Esophagus (tissue), 2 donors: ENCODE measurements around the gene OSBPL5. TPM values are rescaled to one million over a fixed set of nuclear protein-coding genes. Genes with fewer than 3 reads are reported as not detected.
A peak's percentile ranks its signal among the peaks of the same experiment; 100 is the strongest.

Experiments
- H3K27ac ChIP-seq, 2 donors: one replicate each; pipeline ENCODE4 v1.5.1; 2013; ENCODE audit warnings: low read depth in 2 of 2, mild to moderate bottlenecking in 2 of 2, inconsistent platforms in 1 of 2, low read length in 1 of 2, moderate library complexity in 1 of 2
- H3K27me3 ChIP-seq, 2 donors: one replicate each; pipeline ENCODE4 v1.6.1; 2013; ENCODE audit warnings: low read length in 2 of 2, control low read depth in 1 of 2, mild to moderate bottlenecking in 1 of 2; ENCODE audit not compliant: insufficient read depth in 2 of 2, control insufficient read depth in 1 of 2
- H3K36me3 ChIP-seq, 2 donors: one replicate each; pipeline ENCODE4 v1.6.1; 2013; ENCODE audit warnings: low read length in 1 of 2; ENCODE audit not compliant: control insufficient read depth in 2 of 2, insufficient read depth in 2 of 2
- H3K4me1 ChIP-seq, 2 donors: one replicate each; pipeline ENCODE4 v1.6.1; 2013; ENCODE audit warnings: low read length in 1 of 2; ENCODE audit not compliant: control insufficient read depth in 2 of 2, insufficient read depth in 2 of 2
- H3K4me3 ChIP-seq, 2 donors: one replicate each; pipeline ENCODE4 v1.5.1; 2013; ENCODE audit warnings: low read length in 2 of 2, mild to moderate bottlenecking in 2 of 2, low read depth in 1 of 2, moderate library complexity in 1 of 2
- H3K9me3 ChIP-seq, 2 donors: one replicate each; pipeline ENCODE4 v1.6.1; 2013; ENCODE audit warnings: mild to moderate bottlenecking in 2 of 2, low read depth in 1 of 2, low read length in 1 of 2, moderate library complexity in 1 of 2; ENCODE audit not compliant: control insufficient read depth in 2 of 2, insufficient read depth in 1 of 2
- WGBS, 2 donors: extraction: QIAGEN DNeasy Blood & Tissue Kit; methylation state at CpG; one replicate each; pipeline ENCODE4 v1.1.7; 2013; 5-methylcytosine and 5-hydroxymethylcytosine counted together
- polyA plus RNA-seq, 2 donors: library from polyadenylated mRNA; stranded (reverse); fragments of 200-250 nt; gene quantifications; one replicate each; pipeline ENCODE4 v1.2.3, GENCODE V29; 2013
- donor health status: healthy with polysubstance abuse.
- donor health status: Bipolar disorder and iron deficiency.

OSBPL5 gene
- polyA plus RNA-seq, 2 donors = 10.4 to 12.6 TPM

GRCh38 chr11:3135481-3136440 lies 29.3 kb downstream of the OSBPL5 start:
- H3K4me1 ChIP-seq = peaks cover 3 to 21% of the 10 kb centered on the region in 2 donors
- H3K27ac ChIP-seq = no peak overlapping the region
- no peaks in the 10 kb centered on the region for H3K27me3 ChIP-seq
- 71 to 77% methylated on average over 15 of the region's 15 CpGs for WGBS, 2 donors
- no peak overlapping the region for H3K4me3 ChIP-seq
- H3K9me3 ChIP-seq = no peaks in the 10 kb centered on the region
- H3K36me3 ChIP-seq = no peaks in the 10 kb centered on the region

GRCh38 chr11:3134651-3135480 lies 30.2 kb downstream of the OSBPL5 start:
- no peaks in the 10 kb centered on the region for H3K9me3 ChIP-seq
- no peaks in the 10 kb centered on the region for H3K36me3 ChIP-seq
- H3K27me3 ChIP-seq = no peaks in the 10 kb centered on the region
- 78 to 83% methylated on average over 24 to 27 of the region's 27 CpGs for WGBS, 2 donors
- H3K4me3 ChIP-seq = no peak overlapping the region
- peaks cover 9 to 20% of the 10 kb centered on the region in 2 donors for H3K4me1 ChIP-seq
- no peak overlapping the region for H3K27ac ChIP-seq

DNA sequence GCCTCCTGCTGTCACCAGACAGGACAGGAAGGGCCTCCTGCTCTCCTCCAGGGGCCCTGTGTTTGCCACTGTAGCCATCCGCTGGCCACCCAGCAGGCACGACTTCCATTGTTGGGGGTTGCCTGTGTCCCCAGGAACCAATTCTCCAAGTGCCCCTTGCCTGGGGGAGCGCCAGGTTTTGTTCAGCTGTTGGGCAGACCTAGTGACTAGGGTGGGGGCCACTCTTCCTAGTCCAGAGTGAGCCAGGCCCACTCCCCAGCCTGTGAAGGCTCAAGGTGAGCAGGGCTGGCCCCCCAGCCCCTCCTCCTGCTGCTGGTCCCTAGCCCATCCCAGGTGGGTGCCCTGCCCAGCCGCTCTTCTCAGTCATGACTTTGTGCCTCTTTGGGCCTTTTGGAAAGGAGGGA lies 30.9 kb downstream of the OSBPL5 start:
- Histone ChIP-seq H3K9me3 (no peaks in the 10 kb centered on the region), H3K4me1 (peaks cover 11 to 16% of the 10 kb centered on the region in 2 donors), H3K27ac (no peak overlapping the region), H3K4me3 (no peak overlapping the region), H3K27me3 (no peaks in the 10 kb centered on the region), H3K36me3 (no peaks in the 10 kb centered on the region)
- WGBS, 2 donors = 73% methylated on average over 4 of the region's 4 CpGs

DNA sequence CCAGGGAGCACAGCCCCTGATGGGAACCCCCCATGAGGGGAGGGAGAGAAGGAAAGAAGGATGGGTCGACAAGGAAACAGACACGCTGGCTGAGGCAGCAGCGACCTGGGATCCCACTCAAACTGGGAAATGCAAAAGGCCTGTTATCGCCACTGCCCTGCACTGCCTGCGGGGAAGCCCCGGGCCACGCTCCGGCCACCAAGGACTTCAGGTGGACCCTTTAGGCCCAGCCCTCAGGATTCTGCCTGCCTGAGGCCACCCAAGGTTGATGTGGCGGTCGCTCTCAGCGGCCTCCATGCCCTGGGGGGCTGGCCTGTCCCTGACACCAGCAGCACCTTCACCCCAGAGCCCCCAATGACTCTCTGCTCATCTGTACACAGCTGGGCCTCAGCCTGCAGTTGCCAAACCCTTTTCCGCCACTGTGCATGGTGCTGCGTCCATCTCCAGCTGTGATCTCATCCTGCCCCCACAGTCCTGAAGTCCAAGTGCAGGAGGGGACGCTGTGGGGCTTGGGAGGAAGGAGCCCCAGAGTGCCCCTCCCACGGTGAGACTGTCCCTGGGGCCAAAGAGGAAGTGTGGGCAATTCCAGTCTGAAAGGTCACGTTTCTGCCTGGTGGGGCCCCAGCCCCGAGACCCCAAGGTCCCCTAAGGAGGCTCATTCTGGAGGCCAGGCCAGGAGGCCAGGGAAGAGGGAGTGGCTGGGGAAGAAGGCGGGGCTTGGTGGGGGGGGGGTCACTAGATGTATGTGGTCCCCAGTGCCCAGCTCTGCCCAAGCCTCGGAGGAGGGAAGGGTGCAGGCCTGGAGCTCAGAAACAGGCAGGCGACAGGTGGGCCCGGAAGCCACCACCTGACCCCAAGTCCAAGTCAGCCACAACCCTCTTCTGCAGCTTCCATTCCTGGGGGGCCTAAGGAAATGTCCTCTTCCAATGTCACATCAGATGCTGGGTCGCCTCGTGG lies 31.6 kb downstream of the OSBPL5 start:
- peaks cover 11% of the 10 kb centered on the region in 2 donors for H3K4me1 ChIP-seq
- H3K4me3 ChIP-seq = no peak overlapping the region
- WGBS, 2 donors = 85 to 88% methylated on average over 23 of the region's 23 CpGs
- no peaks in the 10 kb centered on the region for H3K27me3 ChIP-seq
- no peak overlapping the region for H3K27ac ChIP-seq
- H3K36me3 ChIP-seq = no peaks in the 10 kb centered on the region
- H3K9me3 ChIP-seq = no peaks in the 10 kb centered on the region

DNA sequence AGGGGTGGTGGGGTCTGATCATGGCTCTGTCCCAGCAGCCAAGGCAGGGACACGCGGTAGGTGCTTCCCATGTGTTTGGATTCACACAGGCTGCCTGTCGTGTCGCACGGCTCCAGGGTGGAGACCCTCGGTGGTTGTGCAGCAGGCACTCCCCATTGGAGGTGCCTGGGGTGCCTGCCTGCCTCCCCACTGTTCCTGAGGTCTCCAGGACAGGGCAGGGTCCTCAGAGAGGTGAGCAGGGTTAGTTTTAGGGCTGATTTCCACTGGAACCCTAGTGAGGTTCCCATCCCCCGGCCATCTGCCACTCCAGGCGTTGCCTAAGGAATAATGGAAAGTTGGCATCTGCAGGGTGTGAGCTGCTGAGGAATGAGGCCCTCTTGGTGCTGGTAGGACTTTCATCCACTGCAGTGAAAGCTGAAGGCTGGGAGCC lies 32.3 kb downstream of the OSBPL5 start:
- no peak overlapping the region for H3K27ac ChIP-seq
- H3K4me3 ChIP-seq = no peak overlapping the region
- no peaks in the 10 kb centered on the region for H3K27me3 ChIP-seq
- no peaks in the 10 kb centered on the region for H3K9me3 ChIP-seq
- 89 to 94% methylated on average over 8 of the region's 8 CpGs for WGBS, 2 donors
- H3K36me3 ChIP-seq = no peaks in the 10 kb centered on the region
- H3K4me1 ChIP-seq = peaks cover 11% of the 10 kb centered on the region in 2 donors

DNA sequence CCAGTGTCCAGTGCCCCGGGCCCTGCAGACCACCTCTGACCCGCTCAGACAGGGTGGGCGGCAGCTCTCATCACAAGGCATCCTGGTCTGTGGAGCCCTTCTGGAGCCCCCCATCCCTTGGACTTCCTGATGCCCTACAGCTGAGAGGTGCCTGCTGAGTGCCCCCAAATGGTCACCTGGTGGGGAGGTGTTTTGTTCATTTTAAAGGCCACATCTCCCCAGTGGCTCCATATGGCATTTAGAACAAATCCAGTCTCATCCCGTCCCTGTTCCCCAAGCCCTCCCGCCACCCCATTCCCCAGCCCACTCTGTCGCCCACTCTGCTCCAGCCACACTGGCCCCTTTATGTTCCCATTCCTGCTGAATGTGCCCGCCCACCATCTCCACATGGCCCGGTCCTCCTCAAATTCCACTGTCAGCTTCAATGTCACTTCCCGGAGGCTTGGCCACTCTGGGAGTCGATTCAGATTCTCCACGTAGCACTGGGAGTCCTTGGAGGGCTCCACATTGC lies 32.8 kb downstream of the OSBPL5 start:
- Histone ChIP-seq H3K27me3 (no peaks in the 10 kb centered on the region), H3K4me1 (peaks cover 11% of the 10 kb centered on the region in 2 donors), H3K27ac (no peak overlapping the region), H3K4me3 (no peak overlapping the region), H3K36me3 (no peaks in the 10 kb centered on the region), H3K9me3 (no peaks in the 10 kb centered on the region)
- 90 to 94% methylated on average over 11 of the region's 11 CpGs for WGBS, 2 donors

DNA sequence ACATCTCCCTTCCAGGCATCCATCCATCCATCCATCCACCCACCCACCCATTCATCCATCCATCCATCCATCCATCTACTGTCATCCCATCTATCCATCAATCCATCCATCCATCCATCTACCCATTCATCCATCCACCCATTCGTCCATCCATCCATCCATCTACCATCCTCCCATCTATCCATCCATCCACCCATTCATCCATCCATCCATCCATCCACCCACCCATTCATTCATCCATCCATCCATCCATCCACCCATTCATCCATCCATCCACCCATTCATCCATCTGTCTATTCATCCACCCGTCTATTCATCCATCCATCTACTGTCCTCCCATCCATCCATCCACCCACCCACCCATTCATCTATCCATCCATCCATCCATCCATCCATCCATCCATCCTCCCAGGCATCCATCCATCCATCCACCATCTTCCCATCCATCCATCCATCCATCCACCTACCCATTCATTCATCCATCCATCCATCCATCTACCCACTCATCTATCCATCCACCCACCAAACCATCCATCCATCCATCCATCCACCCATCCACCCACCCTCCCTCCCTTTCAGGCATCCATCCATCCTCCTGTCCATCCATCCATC lies 33.7 kb downstream of the OSBPL5 start:
- Histone ChIP-seq H3K27ac (no peak overlapping the region), H3K4me3 (no peak overlapping the region), H3K9me3 (no peaks in the 10 kb centered on the region), H3K36me3 (no peaks in the 10 kb centered on the region), H3K27me3 (no peaks in the 10 kb centered on the region), H3K4me1 (peaks cover 11% of the 10 kb centered on the region in 2 donors)
- WGBS, 2 donors = 94 to 96% methylated on average over 2 of the region's 2 CpGs

DNA sequence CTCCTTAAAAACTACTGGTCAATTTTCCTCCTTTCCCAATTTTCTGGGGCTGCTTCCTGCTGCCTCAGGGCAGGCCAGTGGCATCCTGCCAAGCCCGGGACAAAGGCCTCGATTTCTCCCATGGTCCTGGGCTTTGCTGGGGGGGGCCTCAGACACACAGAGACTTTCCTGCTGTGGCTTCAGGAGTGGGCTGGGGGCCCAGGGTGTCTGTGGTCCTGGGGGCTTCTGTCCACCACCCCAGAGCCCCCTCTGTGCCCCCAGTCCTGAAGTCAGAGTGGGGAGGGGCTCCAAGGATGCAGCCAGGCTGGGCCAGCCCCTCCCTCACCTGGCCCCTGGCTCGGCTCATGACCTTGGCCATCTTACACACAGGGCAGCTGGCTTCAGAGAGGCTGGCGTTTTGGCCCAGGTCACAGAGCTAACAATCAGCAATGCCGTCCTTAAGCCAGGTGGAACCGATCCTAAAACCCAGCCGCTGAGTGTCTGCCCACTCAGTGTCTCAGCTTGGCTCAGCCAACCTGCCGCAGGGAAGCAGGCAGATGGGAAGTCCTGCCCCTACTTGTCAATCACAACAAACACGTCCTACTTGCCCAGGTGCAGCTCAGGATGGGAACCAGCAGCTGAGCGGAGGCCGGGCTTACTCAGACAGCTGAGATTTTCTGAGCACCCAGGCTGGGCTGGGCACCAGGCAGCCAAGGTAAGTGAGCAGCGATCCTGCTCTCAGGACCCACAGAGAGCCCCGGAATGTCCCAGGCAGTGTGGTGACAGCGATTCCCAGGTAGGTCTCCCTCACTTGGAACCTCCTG lies 34.6 kb downstream of the OSBPL5 start:
- Histone ChIP-seq H3K36me3 (peaks cover 0 to 2% of the 10 kb centered on the region in 2 donors), H3K27me3 (no peaks in the 10 kb centered on the region), H3K4me3 (no peak overlapping the region), H3K27ac (peak overlapping the region in 1 of 2 donors; percentile 8), H3K4me1 (peaks cover 6 to 11% of the 10 kb centered on the region in 2 donors), H3K9me3 (no peaks in the 10 kb centered on the region)
- 39 to 43% methylated on average over 14 of the region's 14 CpGs for WGBS, 2 donors
